NB4 (cell line): ENCODE measurements around the gene INHBB.
"Not testable (repeated sequence)": the region's sequence is repeated elsewhere in the genome, so short reads cannot be mapped to it uniquely, and the experiment has no call there.

Experiments
- DNase-seq: peaks from one replicate; pipeline ENCODE4 v3.0.0; 2010; ENCODE audit warnings: low read depth
- H3K4me3 ChIP-seq: one replicate; pipeline ENCODE4 v1.5.1; 2011; ENCODE audit warnings: mild to moderate bottlenecking, low read depth, low read length, moderate library complexity
- MYC ChIP-seq: IDR thresholded peaks from 2 replicates; pipeline ENCODE4 v1.6.1; 2011; ENCODE audit warnings: low read depth, low read length
- POLR2A ChIP-seq: IDR thresholded peaks from 2 replicates; pipeline ENCODE4 v1.6.1; 2011; ENCODE audit warnings: mild to moderate bottlenecking; ENCODE audit not compliant: insufficient read length; ENCODE audit errors: extremely low read depth
- TF ChIP-seq, protein P1 (sequence below): IDR thresholded peaks from one replicate; pipeline ENCODE4 v1.5.1; 2012; ENCODE audit warnings: low read depth, low read length
- TF ChIP-seq, protein P2 (sequence below): IDR thresholded peaks from 2 replicates; pipeline ENCODE4 v1.6.1; 2011; ENCODE audit warnings: low read depth, low read length

The INHBB gene

DNA sequence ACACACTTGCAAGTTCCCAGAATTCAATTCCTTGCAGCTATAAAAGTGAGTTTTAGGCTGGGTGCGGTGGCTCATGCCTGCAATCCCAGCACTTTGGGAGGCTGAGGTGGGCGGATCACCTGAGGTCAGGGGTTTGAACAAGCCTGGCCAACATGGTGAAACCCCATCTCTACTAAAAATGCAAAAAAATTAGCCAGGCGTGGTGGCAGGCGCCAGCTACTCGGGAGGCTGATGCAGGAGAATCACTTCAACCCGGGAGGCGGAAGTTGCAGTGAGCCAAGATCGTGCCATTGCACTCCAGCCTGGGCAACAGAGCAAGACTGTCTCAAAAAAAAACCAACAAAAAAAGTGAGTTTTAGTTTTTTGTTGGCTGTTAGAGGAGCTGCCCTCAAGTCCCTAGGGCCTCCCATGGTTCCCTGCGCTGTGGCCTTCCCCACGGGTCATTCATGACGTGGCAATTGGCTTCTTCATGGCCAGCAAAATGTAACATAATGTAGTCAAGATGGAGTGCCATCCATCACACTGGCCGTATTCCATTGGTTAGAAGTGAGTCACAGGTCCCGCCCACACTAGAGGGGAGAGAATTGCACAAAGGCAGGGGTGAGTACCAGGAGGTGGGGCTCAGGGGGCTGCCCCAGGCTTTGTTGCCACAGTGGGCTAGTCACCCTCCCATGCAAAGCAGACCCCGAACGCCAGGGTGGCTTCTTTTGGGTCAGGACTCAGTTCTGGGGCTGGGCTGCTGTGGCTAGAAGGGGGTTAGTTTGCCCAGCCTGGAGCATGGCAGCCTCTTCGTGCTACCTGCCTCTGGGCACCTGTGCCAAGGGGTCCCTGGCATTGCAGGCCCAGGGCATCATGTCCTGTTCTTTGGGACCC lies 37.7 kb upstream of the INHBB start:
- no peak overlapping the region for H3K4me3 ChIP-seq
- TF ChIP-seq, protein P1, sequence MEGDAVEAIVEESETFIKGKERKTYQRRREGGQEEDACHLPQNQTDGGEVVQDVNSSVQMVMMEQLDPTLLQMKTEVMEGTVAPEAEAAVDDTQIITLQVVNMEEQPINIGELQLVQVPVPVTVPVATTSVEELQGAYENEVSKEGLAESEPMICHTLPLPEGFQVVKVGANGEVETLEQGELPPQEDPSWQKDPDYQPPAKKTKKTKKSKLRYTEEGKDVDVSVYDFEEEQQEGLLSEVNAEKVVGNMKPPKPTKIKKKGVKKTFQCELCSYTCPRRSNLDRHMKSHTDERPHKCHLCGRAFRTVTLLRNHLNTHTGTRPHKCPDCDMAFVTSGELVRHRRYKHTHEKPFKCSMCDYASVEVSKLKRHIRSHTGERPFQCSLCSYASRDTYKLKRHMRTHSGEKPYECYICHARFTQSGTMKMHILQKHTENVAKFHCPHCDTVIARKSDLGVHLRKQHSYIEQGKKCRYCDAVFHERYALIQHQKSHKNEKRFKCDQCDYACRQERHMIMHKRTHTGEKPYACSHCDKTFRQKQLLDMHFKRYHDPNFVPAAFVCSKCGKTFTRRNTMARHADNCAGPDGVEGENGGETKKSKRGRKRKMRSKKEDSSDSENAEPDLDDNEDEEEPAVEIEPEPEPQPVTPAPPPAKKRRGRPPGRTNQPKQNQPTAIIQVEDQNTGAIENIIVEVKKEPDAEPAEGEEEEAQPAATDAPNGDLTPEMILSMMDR, result no peak
- TF ChIP-seq, protein P2, sequence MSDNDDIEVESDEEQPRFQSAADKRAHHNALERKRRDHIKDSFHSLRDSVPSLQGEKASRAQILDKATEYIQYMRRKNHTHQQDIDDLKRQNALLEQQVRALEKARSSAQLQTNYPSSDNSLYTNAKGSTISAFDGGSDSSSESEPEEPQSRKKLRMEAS, result no peak
- no peak for TF ChIP-seq POLR2A
- no peak for TF ChIP-seq MYC
- DNase-seq, result peak; percentile 26

DNA sequence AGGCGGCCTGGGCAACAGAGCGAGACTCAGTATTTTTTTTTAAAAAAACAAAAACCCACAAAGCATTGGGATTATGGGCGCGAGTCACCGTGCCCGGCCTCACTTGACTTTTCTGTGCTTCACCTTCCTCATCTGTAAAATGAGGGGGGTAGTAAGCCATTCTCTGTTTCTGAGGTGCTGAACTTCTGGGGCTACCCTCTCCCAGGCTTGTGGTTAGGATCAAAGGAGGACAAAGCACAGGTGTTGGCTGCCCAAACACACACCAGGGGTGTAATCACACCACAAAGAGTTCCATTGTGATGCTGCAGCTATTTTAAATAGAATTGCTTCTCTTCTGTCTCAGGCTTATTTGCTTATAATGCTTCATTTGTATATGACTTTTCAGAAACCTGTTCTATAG lies 35.8 kb upstream of the INHBB start:
- no peak for DNase-seq
- TF ChIP-seq, protein P2, result no peak
- TF ChIP-seq, protein P1, result no peak
- TF ChIP-seq POLR2A, result no peak
- TF ChIP-seq MYC, result no peak
- H3K4me3 ChIP-seq, result no peak overlapping the region

DNA sequence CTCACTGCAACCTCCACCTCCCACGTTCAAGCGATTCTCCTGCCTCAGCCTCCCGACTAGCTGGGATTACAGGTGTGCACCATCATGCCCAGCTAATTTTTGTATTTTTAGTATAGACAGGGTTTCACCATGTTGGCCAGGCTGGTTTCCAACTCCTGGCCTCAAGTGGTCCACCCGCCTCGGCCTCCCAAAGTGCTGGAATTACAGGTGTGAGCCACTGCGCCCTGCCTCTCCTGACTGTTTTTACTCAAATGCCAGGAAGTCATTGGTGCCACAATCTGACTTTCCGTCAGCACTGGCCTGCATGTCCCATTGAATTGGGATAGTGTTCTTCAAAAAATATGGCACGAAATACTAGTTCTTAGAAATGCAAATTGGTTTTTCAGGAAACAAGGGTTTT lies 35.1 kb upstream of the INHBB start:
- DNase-seq, H3K4me3 ChIP-seq: not testable (repeated sequence)

DNA sequence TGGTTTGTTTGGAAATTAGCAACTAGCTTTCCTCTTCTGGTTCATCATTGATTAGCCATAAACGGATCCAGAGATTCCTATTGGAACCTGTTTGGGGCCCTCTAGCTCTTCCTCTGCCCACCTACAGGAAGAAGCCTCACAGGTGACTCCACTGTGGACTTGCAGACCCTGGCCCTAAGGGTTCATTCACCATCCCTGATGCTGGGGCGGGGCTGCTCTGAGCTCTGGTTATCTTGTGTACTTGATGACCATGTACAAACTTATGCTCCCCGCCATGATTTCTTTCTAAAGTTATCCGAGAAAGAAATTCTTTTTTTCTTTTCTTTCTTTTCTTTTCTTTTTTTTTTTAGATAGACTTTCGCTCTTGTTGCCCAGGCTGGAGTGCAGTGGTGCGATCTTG lies 33.9 kb upstream of the INHBB start:
- no peak overlapping the region for H3K4me3 ChIP-seq
- TF ChIP-seq, protein P1, result no peak
- TF ChIP-seq, protein P2, result no peak
- TF ChIP-seq POLR2A (no peak), MYC (no peak)
- DNase-seq, result no peak

DNA sequence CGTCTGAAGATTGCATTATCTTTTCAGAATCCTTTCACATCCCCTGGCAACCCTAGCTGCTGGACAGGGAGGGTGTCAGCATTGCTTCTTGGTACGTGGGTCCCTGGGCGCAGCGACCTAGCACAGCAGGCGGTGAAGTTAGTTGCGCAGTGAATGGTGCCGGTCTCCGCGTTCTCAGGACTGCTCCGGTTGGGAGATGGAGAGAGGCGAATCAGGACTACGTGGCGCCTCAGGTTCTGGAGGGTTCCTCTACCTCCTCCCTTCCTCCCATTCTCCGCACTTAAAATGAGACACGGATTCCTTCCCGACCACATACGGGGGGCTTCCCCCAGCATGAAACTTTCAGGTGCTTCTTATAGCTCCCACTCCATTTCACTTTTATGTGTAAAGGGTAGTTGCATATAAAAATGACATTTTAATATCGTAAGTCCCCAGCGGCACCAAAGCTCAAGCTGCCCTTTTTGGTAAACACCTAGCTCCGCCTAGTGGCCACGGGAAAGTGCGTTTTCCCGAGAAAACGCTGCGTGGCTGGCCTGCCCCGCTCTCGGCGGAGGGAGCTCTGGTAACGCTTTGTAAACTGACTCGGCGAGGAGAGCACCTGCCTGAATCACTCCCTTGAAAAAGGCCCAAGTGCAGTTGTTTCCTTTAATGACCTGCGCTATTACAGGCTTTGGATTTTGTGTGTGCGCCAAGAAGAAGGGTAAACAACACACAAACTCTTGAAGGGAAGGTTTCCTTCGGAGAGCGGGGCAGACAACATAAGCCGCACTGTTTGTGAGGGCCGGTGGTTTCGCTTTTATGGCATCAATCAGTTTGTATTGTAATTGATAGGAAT lies 32.9 kb upstream of the INHBB start:
- DNase-seq, result peak; percentile 81
- H3K4me3 ChIP-seq, result peak overlapping the region; percentile 32

More for the DNA sequence above, 32.9 kb upstream of the INHBB start:
- no peak for TF ChIP-seq POLR2A
- TF ChIP-seq MYC, result peak; percentile 40; the same call in 1 of the 2 replicates
- TF ChIP-seq, protein P1, result peak; percentile 95
- TF ChIP-seq, protein P2, result peak; percentile 47
